PC-9 (cell line): ENCODE results near the gene OCEL1.

Source experiments
- EZH2 ChIP-seq: fragments of 200-600 bp; sonication (generic); IDR thresholded peaks from 2 replicates; pipeline ENCODE4 v1.8.0; 2017; ENCODE audit warnings: antibody characterized with exemption, low read depth
- TF ChIP-seq, protein P1 (sequence below): fragments of 200-600 bp; sonication (generic); conservative IDR thresholded peaks from 2 replicates; pipeline ENCODE4 v1.6.1; 2017; ENCODE audit warnings: mixed run types, antibody characterized with exemption, mild to moderate bottlenecking, moderate library complexity

GRCh38 chr19:17185590-17185989 is 40.4 kb upstream of the OCEL1 start:
- TF ChIP-seq, protein P1, sequence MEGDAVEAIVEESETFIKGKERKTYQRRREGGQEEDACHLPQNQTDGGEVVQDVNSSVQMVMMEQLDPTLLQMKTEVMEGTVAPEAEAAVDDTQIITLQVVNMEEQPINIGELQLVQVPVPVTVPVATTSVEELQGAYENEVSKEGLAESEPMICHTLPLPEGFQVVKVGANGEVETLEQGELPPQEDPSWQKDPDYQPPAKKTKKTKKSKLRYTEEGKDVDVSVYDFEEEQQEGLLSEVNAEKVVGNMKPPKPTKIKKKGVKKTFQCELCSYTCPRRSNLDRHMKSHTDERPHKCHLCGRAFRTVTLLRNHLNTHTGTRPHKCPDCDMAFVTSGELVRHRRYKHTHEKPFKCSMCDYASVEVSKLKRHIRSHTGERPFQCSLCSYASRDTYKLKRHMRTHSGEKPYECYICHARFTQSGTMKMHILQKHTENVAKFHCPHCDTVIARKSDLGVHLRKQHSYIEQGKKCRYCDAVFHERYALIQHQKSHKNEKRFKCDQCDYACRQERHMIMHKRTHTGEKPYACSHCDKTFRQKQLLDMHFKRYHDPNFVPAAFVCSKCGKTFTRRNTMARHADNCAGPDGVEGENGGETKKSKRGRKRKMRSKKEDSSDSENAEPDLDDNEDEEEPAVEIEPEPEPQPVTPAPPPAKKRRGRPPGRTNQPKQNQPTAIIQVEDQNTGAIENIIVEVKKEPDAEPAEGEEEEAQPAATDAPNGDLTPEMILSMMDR = no peak
- no peak for TF ChIP-seq EZH2
